Duodenal mucosa (tissue), 2 donors: ENCODE measurements around the gene CAMTA1.

ENCODE experiments used
- H3K27ac ChIP-seq: one replicate; pipeline ENCODE4 v1.7.0; 2013; ENCODE audit warnings: low read depth, low read length
- H3K27me3 ChIP-seq, 2 donors: one replicate each; pipeline ENCODE4 v1.7.0; 2013; ENCODE audit warnings: low read length in 2 of 2, control low read depth in 1 of 2; ENCODE audit not compliant: insufficient read depth in 2 of 2, control insufficient read depth in 1 of 2
- H3K36me3 ChIP-seq, 2 donors: one replicate each; pipeline ENCODE4 v1.7.0; 2013; ENCODE audit warnings: low read length in 2 of 2, control low read depth in 1 of 2; ENCODE audit not compliant: insufficient read depth in 2 of 2, control insufficient read depth in 1 of 2
- H3K4me1 ChIP-seq, 2 donors: one replicate each; pipeline ENCODE4 v1.7.0; 2013; ENCODE audit warnings: low read length in 2 of 2, control low read depth in 1 of 2; ENCODE audit not compliant: insufficient read depth in 2 of 2, control insufficient read depth in 1 of 2
- H3K4me3 ChIP-seq, 2 donors: one replicate each; pipeline ENCODE4 v1.7.0; 2013; ENCODE audit warnings: low read length in 2 of 2, low read depth in 1 of 2
- H3K9ac ChIP-seq, 2 donors: one replicate each; pipeline ENCODE4 v1.7.0; 2013; ENCODE audit warnings: low read length in 2 of 2, low read depth in 1 of 2
- H3K9me3 ChIP-seq, 2 donors: one replicate each; pipeline ENCODE4 v1.7.0; 2013; ENCODE audit warnings: low read length in 2 of 2, control low read depth in 1 of 2; ENCODE audit not compliant: control insufficient read depth in 1 of 2

Gene CAMTA1

DNA sequence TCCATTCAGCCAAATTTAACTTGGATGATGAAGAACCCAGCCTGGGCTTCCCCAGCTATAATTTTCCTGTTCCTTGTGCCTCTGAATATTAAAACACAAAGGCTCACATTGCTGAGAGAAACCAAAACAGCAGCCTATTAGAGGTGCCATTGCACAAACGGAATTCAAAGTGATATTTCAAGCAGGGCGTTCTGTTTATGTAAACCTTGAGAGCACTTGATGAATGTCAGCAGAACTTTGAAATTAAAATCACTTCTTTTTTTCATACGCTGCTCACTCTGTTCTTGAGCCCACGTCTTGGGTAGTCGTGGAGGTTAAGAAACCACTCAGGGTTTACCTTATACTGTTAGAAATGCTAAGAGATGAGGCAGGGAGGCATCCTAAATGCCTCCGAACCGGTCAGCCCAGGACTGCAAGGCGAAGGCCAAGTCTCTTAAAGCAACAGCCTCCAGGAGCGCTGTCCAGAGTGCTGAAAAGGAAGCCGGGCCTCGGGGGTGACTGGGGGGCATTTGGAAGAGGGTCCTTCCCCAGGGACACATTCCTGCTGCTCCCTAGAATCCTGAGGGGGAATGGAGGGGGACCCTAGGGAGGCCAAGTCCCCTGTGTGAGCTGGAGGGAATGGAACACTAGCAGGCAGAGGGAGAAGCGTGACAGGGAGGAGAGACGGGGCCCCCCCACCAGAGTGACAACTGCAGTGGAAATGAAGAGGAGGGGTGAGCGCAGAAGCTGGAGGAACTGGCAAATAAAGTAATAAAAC is 831.0 kb downstream of the CAMTA1 start:
- H3K27ac ChIP-seq: no peak overlapping the region
- H3K27me3 ChIP-seq: no peaks in the 10 kb centered on the region
- no peak overlapping the region for H3K9ac ChIP-seq
- no peak overlapping the region for H3K4me3 ChIP-seq
- H3K9me3 ChIP-seq: no peaks in the 10 kb centered on the region
- no peaks in the 10 kb centered on the region for H3K36me3 ChIP-seq
- H3K4me1 ChIP-seq: no peaks in the 10 kb centered on the region

- Histone ChIP-seq H3K9me3 (no peaks in the 10 kb centered on the region), H3K9ac (no peak overlapping the region), H3K4me3 (no peak overlapping the region), H3K27ac (no peak overlapping the region), H3K4me1 (peaks cover 3 to 6% of the 10 kb centered on the region in 2 donors), H3K27me3 (no peaks in the 10 kb centered on the region), H3K36me3 (no peaks in the 10 kb centered on the region)
Observed at GRCh38 chr1:7616953-7617352, 831.7 kb downstream of the CAMTA1 start.

DNA sequence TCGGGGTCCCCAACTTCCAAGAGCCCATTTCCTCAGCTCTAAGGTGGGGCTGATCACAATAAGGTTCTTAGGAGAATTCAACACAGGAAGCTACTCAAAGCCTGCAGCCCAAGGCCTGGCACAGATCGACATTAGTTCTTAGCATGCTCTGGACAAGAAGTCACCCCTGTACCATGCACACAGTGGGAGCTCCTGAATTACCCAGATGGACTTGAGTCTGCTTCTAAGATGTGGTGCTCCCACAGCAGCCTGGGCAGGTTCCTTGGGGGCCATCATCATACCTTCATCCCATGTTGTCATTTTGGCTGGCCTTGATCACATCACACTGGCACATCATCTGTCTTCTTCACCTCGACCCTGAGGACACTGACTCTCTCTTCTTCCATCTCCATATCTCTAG is 832.6 kb downstream of the CAMTA1 start:
- no peaks in the 10 kb centered on the region for H3K36me3 ChIP-seq
- H3K4me1 ChIP-seq: peaks cover 3 to 10% of the 10 kb centered on the region in 2 donors
- no peak overlapping the region for H3K9ac ChIP-seq
- H3K27ac ChIP-seq: no peak overlapping the region
- H3K9me3 ChIP-seq: no peaks in the 10 kb centered on the region
- H3K27me3 ChIP-seq: no peaks in the 10 kb centered on the region
- no peak overlapping the region for H3K4me3 ChIP-seq

- H3K36me3 ChIP-seq: no peaks in the 10 kb centered on the region
- peaks cover 3 to 10% of the 10 kb centered on the region in 2 donors for H3K4me1 ChIP-seq
- H3K27ac ChIP-seq: no peak overlapping the region
- no peaks in the 10 kb centered on the region for H3K9me3 ChIP-seq
- no peak overlapping the region for H3K4me3 ChIP-seq
- H3K9ac ChIP-seq: no peak overlapping the region
- H3K27me3 ChIP-seq: peaks cover 0 to 3% of the 10 kb centered on the region in 2 donors
Observed at GRCh38 chr1:7620196-7620595, 834.9 kb downstream of the CAMTA1 start.

GRCh38 chr1:7621334-7622219 is 836.3 kb downstream of the CAMTA1 start:
- Histone ChIP-seq H3K4me3 (no peak overlapping the region), H3K9ac (no peak overlapping the region), H3K27me3 (peaks cover 3 to 5% of the 10 kb centered on the region in 2 donors), H3K9me3 (no peaks in the 10 kb centered on the region), H3K27ac (no peak overlapping the region), H3K36me3 (no peaks in the 10 kb centered on the region), H3K4me1 (peaks cover 3 to 10% of the 10 kb centered on the region in 2 donors)

- H3K4me3 ChIP-seq: no peak overlapping the region
- H3K36me3 ChIP-seq: no peaks in the 10 kb centered on the region
- no peaks in the 10 kb centered on the region for H3K9me3 ChIP-seq
- no peak overlapping the region for H3K9ac ChIP-seq
- peaks cover 3 to 10% of the 10 kb centered on the region in 2 donors for H3K4me1 ChIP-seq
- H3K27me3 ChIP-seq: peaks cover 5 to 12% of the 10 kb centered on the region in 2 donors
- H3K27ac ChIP-seq: no peak overlapping the region
Observed at GRCh38 chr1:7623842-7624241, 838.6 kb downstream of the CAMTA1 start.

DNA sequence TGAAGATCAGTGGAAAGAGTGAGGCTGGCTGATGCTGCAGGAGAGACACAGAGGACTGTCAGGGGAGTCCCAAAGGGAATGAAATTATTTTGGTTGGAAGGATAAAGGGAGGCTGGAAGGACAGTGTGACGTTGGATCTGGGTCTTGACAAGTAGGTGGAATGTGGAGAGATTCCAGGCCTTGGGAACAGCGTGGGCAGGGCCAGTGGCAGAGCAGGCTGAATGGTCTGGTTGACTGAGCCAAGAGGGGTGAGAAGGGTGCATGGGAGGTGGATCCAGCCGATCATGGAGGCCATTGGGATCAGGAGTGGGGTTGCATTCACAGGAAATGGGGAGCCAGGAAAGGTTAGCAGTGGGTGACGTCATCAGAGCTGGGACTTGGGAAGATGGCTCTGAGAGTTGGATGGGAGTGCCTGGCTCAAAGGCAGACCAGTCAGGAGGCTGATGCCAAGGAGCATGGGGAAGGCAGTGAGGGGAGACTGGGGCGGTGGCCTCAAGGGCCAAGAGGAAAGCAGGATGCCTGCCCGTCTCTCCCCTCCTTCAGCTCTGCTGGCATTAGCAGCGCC is 839.6 kb downstream of the CAMTA1 start:
- H3K4me3 ChIP-seq: no peak overlapping the region
- no peak overlapping the region for H3K9ac ChIP-seq
- H3K9me3 ChIP-seq: no peaks in the 10 kb centered on the region
- no peak overlapping the region for H3K27ac ChIP-seq
- no peaks in the 10 kb centered on the region for H3K36me3 ChIP-seq
- H3K4me1 ChIP-seq: peaks cover 3 to 10% of the 10 kb centered on the region in 2 donors
- H3K27me3 ChIP-seq: peaks cover 5 to 12% of the 10 kb centered on the region in 2 donors

DNA sequence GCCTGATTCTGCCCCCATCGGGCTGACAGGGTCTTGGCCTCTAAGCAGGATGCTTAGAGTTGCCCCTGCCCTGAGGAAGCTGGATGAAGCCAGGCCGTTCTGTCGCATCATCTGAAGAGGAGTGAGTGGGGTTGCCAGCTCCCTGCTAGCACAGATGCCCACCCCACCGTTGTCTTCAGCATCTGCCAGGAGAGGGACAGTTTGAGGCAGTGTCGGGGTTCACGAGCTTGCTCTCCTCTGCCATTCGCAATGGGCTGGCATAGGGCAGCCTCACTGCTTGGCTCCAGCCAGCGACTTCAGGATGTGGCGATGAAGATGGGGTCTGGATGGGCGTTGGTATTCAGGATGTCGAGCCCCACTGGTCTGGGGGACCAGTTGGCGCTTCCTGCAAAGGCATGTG is 840.1 kb downstream of the CAMTA1 start:
- peaks cover 3 to 10% of the 10 kb centered on the region in 2 donors for H3K4me1 ChIP-seq
- H3K27ac ChIP-seq: no peak overlapping the region
- H3K9ac ChIP-seq: no peak overlapping the region
- H3K9me3 ChIP-seq: no peaks in the 10 kb centered on the region
- no peak overlapping the region for H3K4me3 ChIP-seq
- H3K27me3 ChIP-seq: peaks cover 5 to 12% of the 10 kb centered on the region in 2 donors
- H3K36me3 ChIP-seq: no peaks in the 10 kb centered on the region

DNA sequence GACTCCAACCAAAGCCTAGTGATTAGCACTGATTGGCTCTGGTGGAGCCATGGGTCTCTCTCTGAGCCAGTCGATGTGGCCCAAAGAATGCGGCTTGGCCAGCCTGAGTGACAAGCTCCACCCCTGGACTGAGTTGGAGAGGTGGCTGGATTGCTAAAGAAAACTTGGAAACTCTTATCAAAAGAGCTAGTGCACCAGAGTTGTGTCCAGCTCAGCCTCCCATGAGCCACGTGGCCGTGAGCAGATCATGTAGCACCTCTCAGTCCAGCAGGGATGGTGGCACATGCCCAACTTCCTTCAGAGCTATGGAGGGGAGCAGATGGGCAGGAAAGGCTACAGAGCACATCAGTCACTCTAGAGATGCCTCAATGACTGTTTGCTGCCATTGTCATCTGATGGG is 843.0 kb downstream of the CAMTA1 start:
- Histone ChIP-seq H3K27me3 (peaks cover 5 to 12% of the 10 kb centered on the region in 2 donors), H3K9ac (no peak overlapping the region), H3K9me3 (no peaks in the 10 kb centered on the region), H3K4me3 (no peak overlapping the region), H3K36me3 (no peaks in the 10 kb centered on the region), H3K4me1 (no peaks in the 10 kb centered on the region), H3K27ac (no peak overlapping the region)

- no peak overlapping the region for H3K4me3 ChIP-seq
- no peak overlapping the region for H3K27ac ChIP-seq
- no peaks in the 10 kb centered on the region for H3K9me3 ChIP-seq
- H3K9ac ChIP-seq: no peak overlapping the region
- no peaks in the 10 kb centered on the region for H3K4me1 ChIP-seq
- H3K27me3 ChIP-seq: peaks cover 5 to 12% of the 10 kb centered on the region in 2 donors
- H3K36me3 ChIP-seq: no peaks in the 10 kb centered on the region
Observed at GRCh38 chr1:7629011-7629410, 843.8 kb downstream of the CAMTA1 start.
